NT2/D1 (cell line): ENCODE data around the gene BRIP1.
"Not testable (repeated sequence)": the region's sequence is repeated elsewhere in the genome, so short reads cannot be mapped to it uniquely, and the experiment has no call there.

Experiments
- DNase-seq: peaks from one replicate; pipeline ENCODE4 v3.0.0-alpha.2; 2011; ENCODE audit warnings: low read depth, low spot score
- H3K27me3 ChIP-seq: 2 replicates; pipeline ENCODE4 v1.6.0; 2011; ENCODE audit warnings: mild to moderate bottlenecking; ENCODE audit not compliant: insufficient read length, insufficient read depth
- H3K36me3 ChIP-seq: 2 replicates; pipeline ENCODE4 v1.6.1; 2011; ENCODE audit warnings: mild to moderate bottlenecking, low read length, mixed read lengths; ENCODE audit not compliant: insufficient read depth, insufficient read length
- H3K4me1 ChIP-seq: 2 replicates; pipeline ENCODE4 v1.5.1; 2011; ENCODE audit not compliant: insufficient read depth, insufficient read length
- H3K4me3 ChIP-seq: 2 replicates; pipeline ENCODE4 v1.5.1; 2011; ENCODE audit warnings: low read depth; ENCODE audit not compliant: insufficient read length
- H3K9ac ChIP-seq: 2 replicates; pipeline ENCODE4 v1.6.0; 2011; ENCODE audit warnings: low read depth; ENCODE audit not compliant: insufficient read length
- H3K9me3 ChIP-seq: 2 replicates; pipeline ENCODE4 v1.5.1; 2011; ENCODE audit warnings: mild to moderate bottlenecking, low read length; ENCODE audit not compliant: insufficient read depth
- SUZ12 ChIP-seq: IDR thresholded peaks from 2 replicates; pipeline ENCODE4 v1.6.1; 2011; ENCODE audit not compliant: insufficient read length, insufficient read depth; ENCODE audit errors: extremely low read depth
- YY1 ChIP-seq: IDR thresholded peaks from 2 replicates; pipeline ENCODE4 v1.6.1; 2011; ENCODE audit not compliant: insufficient read length, insufficient read depth
- ZNF274 ChIP-seq: IDR thresholded peaks from 2 replicates; pipeline ENCODE4 v1.6.1; 2011; ENCODE audit warnings: mild to moderate bottlenecking, low read depth, low read length

BRIP1 gene

DNA sequence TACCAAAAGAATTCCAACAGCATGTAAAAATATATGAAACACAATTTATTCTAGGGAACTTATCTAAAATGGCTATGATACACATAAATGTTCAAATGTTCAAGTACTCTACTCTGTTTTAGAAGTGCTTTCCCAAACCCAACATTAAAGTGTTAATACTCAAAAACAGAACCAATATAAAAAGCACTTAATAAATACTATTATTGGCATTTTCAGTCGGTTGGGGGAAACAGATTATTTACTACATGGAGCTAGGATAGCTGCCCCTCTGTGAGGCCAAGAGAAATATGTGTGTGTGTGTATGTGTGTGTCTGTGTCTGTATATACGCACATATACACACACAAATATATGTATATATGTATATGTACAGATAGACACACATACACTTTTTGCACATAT lies 32.1 kb upstream of the BRIP1 start:
- Histone ChIP-seq H3K4me1 (no peaks in the 10 kb centered on the region), H3K36me3 (peaks cover 48% of the 10 kb centered on the region), H3K27me3 (no peaks in the 10 kb centered on the region), H3K9me3 (no peaks in the 10 kb centered on the region), H3K9ac (no peak overlapping the region), H3K4me3 (no peak overlapping the region)
- no peak for DNase-seq
- TF ChIP-seq SUZ12 (no peak), YY1 (no peak), ZNF274 (no peak)

DNA sequence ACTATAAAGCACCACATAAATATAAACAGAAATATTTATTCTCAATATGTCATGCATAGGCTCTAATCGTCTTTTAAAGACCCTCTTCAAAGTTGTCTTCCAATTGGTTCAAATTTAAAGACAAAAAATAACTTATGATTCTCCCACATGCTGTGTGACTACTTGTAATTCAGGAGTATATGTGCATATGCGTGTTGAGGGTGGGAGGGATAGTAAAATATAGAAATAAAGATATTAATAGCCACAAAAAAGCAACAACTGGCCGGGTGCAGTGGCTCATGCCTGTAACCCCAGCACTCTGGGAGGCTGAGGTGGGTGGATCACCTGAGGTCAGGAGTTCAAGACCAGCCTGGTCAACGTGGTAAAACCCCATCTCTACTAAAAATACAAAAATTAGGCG lies 31.0 kb upstream of the BRIP1 start:
- peaks cover 51% of the 10 kb centered on the region for H3K36me3 ChIP-seq

DNA sequence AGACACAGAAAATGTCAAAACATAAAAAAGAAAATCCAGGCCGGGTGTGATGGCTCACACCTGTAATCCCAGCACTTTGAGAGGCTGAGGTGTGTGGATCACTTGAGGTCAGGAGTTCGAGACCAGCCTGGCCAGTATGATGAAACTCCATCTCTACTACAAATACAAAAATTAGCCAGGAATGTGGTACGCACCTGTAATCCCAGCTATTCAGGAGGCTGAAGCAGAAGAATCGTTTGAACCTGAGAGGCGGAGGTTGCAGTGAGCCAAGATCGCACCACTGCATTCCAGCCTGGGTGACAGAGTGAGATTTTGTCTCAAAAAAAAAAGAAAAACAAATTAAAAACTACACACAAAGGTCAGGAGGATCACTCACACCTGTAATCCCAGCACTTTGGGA lies 24.4 kb upstream of the BRIP1 start:
- H3K27me3 ChIP-seq, H3K4me3 ChIP-seq, H3K9me3 ChIP-seq, DNase-seq, H3K4me1 ChIP-seq, H3K9ac ChIP-seq: not testable (repeated sequence)
- peaks cover 50% of the 10 kb centered on the region for H3K36me3 ChIP-seq

More for the DNA sequence above, 31.0 kb upstream of the BRIP1 start:
- not testable (repeated sequence) for H3K4me1 ChIP-seq, H3K9me3 ChIP-seq, H3K4me3 ChIP-seq, H3K27me3 ChIP-seq, H3K9ac ChIP-seq, DNase-seq

DNA sequence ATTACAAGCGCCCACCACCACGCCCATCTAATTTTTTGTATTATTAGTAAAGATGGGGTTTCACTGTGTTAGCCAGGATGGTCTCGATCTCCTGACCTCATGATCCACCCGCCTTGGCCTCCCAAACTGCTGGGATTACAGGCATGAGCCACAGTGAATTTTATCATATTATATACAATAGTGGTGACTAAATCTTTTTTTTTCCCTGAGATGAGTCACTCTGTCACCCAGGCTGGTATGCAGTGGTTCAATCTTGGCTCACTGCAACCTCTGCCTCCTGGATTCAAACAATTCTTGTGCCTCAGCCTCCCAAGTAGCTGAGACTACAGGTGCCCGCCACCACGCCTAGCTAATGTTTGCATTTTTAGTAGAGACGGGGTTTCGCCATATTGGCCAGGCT lies 22.5 kb upstream of the BRIP1 start:
- H3K27me3 ChIP-seq, H3K4me1 ChIP-seq, DNase-seq, H3K9me3 ChIP-seq, H3K4me3 ChIP-seq, H3K9ac ChIP-seq: not testable (repeated sequence)
- H3K36me3 ChIP-seq = peaks cover 48% of the 10 kb centered on the region

DNA sequence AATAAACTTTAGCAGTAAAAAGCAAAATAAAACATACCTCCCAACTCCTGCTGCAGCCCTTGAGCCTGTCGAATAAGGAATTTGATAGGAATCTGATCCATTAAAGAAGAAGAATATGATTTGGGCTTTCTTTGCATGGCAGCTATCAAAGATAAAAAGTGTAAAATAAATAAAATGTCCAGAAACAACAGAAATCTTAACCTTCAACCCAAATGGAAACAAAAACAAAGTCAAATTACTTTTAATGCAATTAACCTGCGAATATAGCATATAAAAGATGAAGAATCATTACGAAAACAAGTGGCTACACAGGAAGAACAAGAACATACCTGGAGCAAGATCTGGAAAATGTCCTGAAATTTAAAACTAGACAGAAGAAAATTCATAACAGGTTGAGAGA lies 21.5 kb upstream of the BRIP1 start:
- H3K27me3 ChIP-seq = no peaks in the 10 kb centered on the region
- TF ChIP-seq YY1 (no peak), SUZ12 (no peak), ZNF274 (no peak)
- no peaks in the 10 kb centered on the region for H3K9me3 ChIP-seq
- H3K9ac ChIP-seq = no peak overlapping the region
- no peak overlapping the region for H3K4me3 ChIP-seq
- DNase-seq = no peak
- H3K36me3 ChIP-seq = peaks cover 50% of the 10 kb centered on the region
- H3K4me1 ChIP-seq = no peaks in the 10 kb centered on the region

DNA sequence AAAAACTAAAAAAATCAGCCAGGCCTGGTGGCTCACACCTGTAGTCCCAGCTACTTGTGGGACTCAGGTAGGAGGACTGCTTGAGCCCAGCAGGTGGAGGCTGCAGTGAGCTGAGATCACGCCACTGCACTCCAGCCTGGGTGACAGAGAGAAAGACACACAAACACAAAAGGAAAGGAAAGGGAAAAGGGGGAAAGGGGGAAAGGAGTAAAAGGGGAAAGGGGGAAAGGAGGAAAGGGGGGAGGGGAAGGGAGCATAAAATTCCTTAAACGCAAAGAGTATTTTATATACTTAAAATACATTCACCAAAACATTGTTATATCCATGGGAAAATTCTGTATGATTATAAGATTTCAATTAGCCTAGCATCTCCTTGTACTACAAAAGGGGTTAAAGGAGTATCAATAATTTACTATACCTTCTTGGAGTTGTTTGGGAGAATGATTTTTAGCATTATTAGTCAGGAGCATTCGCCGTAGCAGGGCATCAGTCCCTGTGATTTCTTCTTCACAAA lies 17.3 kb upstream of the BRIP1 start:
- Histone ChIP-seq H3K27me3 (no peaks in the 10 kb centered on the region), H3K9me3 (no peaks in the 10 kb centered on the region), H3K4me3 (no peak overlapping the region), H3K9ac (no peak overlapping the region), H3K4me1 (no peaks in the 10 kb centered on the region), H3K36me3 (peaks cover 32% of the 10 kb centered on the region)
- DNase-seq = no peak
- TF ChIP-seq SUZ12 (no peak), ZNF274 (no peak), YY1 (no peak)

DNA sequence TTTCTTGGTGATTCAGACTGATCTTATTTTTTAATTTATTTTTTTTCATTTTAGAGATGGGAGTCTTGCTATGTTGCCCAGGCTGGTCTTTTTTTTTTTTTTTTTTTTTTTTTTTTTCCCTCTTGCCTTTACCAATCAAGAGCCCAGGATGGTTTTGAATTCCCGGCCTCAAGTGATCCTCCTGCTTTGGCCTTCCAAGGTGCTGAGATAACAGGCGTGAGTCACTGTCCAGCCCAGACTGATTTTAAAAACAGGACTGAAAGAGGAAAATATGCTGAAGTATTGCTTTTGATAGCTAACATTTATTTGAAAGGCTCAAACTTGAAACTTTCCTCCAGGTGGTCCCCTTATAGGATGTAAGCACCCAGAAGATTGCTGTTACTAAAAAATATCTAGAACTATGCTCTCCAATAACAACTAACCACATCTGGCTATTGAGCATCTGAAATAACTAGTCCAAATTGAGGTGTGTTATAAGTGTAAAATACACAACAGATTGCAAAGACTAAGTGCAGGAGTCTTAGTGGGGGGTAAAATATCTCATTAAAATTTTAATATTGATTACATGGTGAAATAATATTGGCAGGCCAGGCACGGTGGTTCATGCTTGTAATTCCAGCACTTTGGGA lies 15.8 kb upstream of the BRIP1 start:
- no peak for DNase-seq
- H3K27me3 ChIP-seq = no peaks in the 10 kb centered on the region
- H3K4me3 ChIP-seq = no peak overlapping the region
- TF ChIP-seq SUZ12 (no peak), YY1 (no peak), ZNF274 (no peak)
- no peaks in the 10 kb centered on the region for H3K4me1 ChIP-seq
- H3K9ac ChIP-seq = no peak overlapping the region
- no peaks in the 10 kb centered on the region for H3K9me3 ChIP-seq
- H3K36me3 ChIP-seq = peaks cover 36% of the 10 kb centered on the region

DNA sequence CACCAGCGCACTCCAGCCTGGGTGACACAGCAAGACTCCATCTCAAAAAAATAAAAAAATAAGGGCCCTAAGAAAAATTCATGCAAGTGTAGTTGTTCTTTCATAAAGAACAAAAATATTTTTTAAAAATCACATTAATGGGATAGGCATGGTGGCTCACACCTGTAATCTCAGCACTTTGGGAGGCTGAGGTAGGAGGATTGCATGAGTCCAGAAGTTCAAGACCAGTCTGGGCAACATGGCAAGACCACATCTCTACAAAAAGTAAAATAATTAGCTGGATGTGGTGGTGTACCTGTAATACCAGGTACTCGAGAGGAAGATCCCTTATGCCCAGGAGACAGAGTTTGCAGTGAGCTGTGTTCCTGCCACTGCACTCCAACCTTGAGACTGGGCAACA lies 15.2 kb upstream of the BRIP1 start:
- H3K4me1 ChIP-seq = no peaks in the 10 kb centered on the region
- no peaks in the 10 kb centered on the region for H3K9me3 ChIP-seq
- no peaks in the 10 kb centered on the region for H3K27me3 ChIP-seq
- no peak overlapping the region for H3K9ac ChIP-seq
- TF ChIP-seq ZNF274 (no peak), SUZ12 (no peak), YY1 (no peak)
- peaks cover 31% of the 10 kb centered on the region for H3K36me3 ChIP-seq
- no peak overlapping the region for H3K4me3 ChIP-seq
- no peak for DNase-seq
